HCT116 (cell line): ENCODE measurements around the gene BRMS1. TPM values are rescaled to one million over a fixed set of nuclear protein-coding genes. Genes with fewer than 3 reads are reported as not detected.

Source experiments
- ATAC-seq: fragments of 200-7000 bp; cut with Tn5 transposase; 2 replicates; pipeline ENCODE4 v1.9.1; 2020; ENCODE audit warnings: mild to moderate bottlenecking, moderate library complexity
- BruUV-seq: library from RNA; stranded (reverse); fragments of 400-500 nt; replicated peaks from 2 replicates; lab custom pipeline; 2021; lab: Mats Ljungman, UMichigan
- CTCF ChIA-PET: fragments of 300-600 bp; sonication (Branson Sonifier 250); formaldehyde crosslinking; loops from one replicate; lab custom pipeline; 2021; ENCODE audit warnings: antibody characterized with exemption; lab: Charles Lee
- POLR2A ChIA-PET: fragments of 300-600, 350-600 bp; sonication (Branson Sonifier 250); formaldehyde crosslinking; loops from one replicate; lab custom pipeline; 2021; ENCODE audit warnings: antibody characterized with exemption; lab: Charles Lee
- RAD21 ChIA-PET, 2 experiments: fragments of 300-600 bp; sonication (Branson Sonifier 250); formaldehyde crosslinking; loops; one replicate each; lab custom pipeline; 2023; ENCODE audit warnings: low total read pairs in 2 of 2; ENCODE audit not compliant: uncharacterized antibody in 2 of 2, unreplicated experiment in 2 of 2, low non-redundant PET in 1 of 2; lab: Charles Lee
- DNase-seq: peaks from one replicate; pipeline ENCODE4 v3.0.0-alpha.2; 2010; ENCODE audit warnings: low read depth, low spot score
- H2AFZ ChIP-seq: fragments of 200-600 bp; shearing (Covaris generic), sonication (generic); 2 replicates; pipeline ENCODE4 v1.6.1; 2017; ENCODE audit warnings: low read depth, mixed run types, mixed read lengths, antibody characterized with exemption, low read length; ENCODE audit not compliant: poor library complexity, severe bottlenecking
- H3K27ac ChIP-seq: 2 replicates; pipeline ENCODE4 v1.5.1; 2012; ENCODE audit warnings: low read depth, low read length
- H3K27me3 ChIP-seq: fragments of 200-600 bp; sonication (generic); 2 replicates; pipeline ENCODE4 v1.6.1; 2016; ENCODE audit warnings: mixed run types, low read length, mixed read lengths; ENCODE audit not compliant: insufficient read depth
- H3K36me3 ChIP-seq, 2 experiments: fragments of 200-500 bp in 1 of 2; fragments of 200-600 bp in 1 of 2; sonication (Bioruptor generic) in 1 of 2; sonication (generic) in 1 of 2; 2 replicates each; pipeline versions ENCODE4 v1.5.1 to v1.6.1; 2014 to 2016; ENCODE audit warnings: low read length in 2 of 2, inconsistent platforms in 1 of 2, mixed read lengths in 1 of 2, mixed run types in 1 of 2; ENCODE audit not compliant: insufficient read depth in 2 of 2, control insufficient read depth in 1 of 2
- H3K4me1 ChIP-seq, 2 experiments: fragments of 200-600 bp in 1 of 2; sonication (generic) in 1 of 2; 2 replicates each; pipeline versions ENCODE4 v1.5.1 to v1.6.1; 2012 to 2017; ENCODE audit warnings: low read length in 2 of 2, inconsistent platforms in 1 of 2, mild to moderate bottlenecking in 1 of 2, mixed read lengths in 1 of 2, mixed run types in 1 of 2, moderate library complexity in 1 of 2; ENCODE audit not compliant: insufficient read depth in 2 of 2, control insufficient read depth in 1 of 2
- H3K4me2 ChIP-seq: fragments of 200-600 bp; sonication (generic); 2 replicates; pipeline ENCODE4 v1.6.1; 2017; ENCODE audit warnings: mixed run types, low read length, mixed read lengths
- H3K4me3 ChIP-seq, 2 experiments: fragments of 200-600 bp in 1 of 2; sonication (generic) in 1 of 2; replicated peaks in 1 of 2; 2 replicates each; pipeline ENCODE4 v1.5.1; 2011 to 2016; ENCODE audit warnings: low read length in 2 of 2, control low read depth in 1 of 2, low read depth in 1 of 2, mild to moderate bottlenecking in 1 of 2, mixed read lengths in 1 of 2, mixed run types in 1 of 2
- H3K79me2 ChIP-seq: fragments of 200-600 bp; sonication (generic); 2 replicates; pipeline ENCODE4 v1.6.1; 2017; ENCODE audit warnings: mild to moderate bottlenecking, mixed run types, low read length, moderate library complexity, mixed read lengths; ENCODE audit not compliant: insufficient read depth
- H3K9ac ChIP-seq: fragments of 200-600 bp; sonication (generic); 2 replicates; pipeline ENCODE4 v1.6.1; 2016; ENCODE audit warnings: low read length, mixed read lengths
- H3K9me2 ChIP-seq: fragments of 200-600 bp; sonication (generic), shearing (Covaris generic); 2 replicates; pipeline ENCODE4 v1.6.1; 2017; ENCODE audit warnings: mixed run types, mild to moderate bottlenecking, moderate library complexity; ENCODE audit not compliant: insufficient read depth
- H3K9me3 ChIP-seq, 2 experiments: fragments of 200-500 bp in 1 of 2; fragments of 200-600 bp in 1 of 2; sonication (Bioruptor generic) in 1 of 2; sonication (generic) in 1 of 2; 2 replicates each; pipeline ENCODE4 v1.6.1; 2014 to 2017; ENCODE audit warnings: low read length in 2 of 2, mixed read lengths in 2 of 2, inconsistent platforms in 1 of 2, low read depth in 1 of 2, mild to moderate bottlenecking in 1 of 2, mixed run types in 1 of 2, moderate library complexity in 1 of 2; ENCODE audit not compliant: control insufficient read depth in 1 of 2, insufficient read depth in 1 of 2
- H4K20me1 ChIP-seq: fragments of 200-600 bp; sonication (generic), shearing (Covaris generic); 2 replicates; pipeline ENCODE4 v1.6.1; 2017; ENCODE audit warnings: mixed run types, mild to moderate bottlenecking, moderate library complexity; ENCODE audit not compliant: insufficient read depth
- CBX3 ChIP-seq: IDR thresholded peaks from 2 replicates; pipeline ENCODE4 v1.6.1; 2012; ENCODE audit warnings: low read depth
- CTCF ChIP-seq, 3 experiments: fragments of 200-600 bp in 1 of 3; sonication (generic) in 1 of 3; IDR thresholded peaks in 2 of 3; conservative IDR thresholded peaks in 1 of 3; 2 replicates each; pipeline ENCODE4 v1.5.1; 2012 to 2017; ENCODE audit warnings: low read depth in 2 of 3, low read length in 2 of 3, antibody characterized with exemption in 1 of 3, borderline replicate concordance in 1 of 3, control low read depth in 1 of 3, mild to moderate bottlenecking in 1 of 3, mixed read lengths in 1 of 3, mixed run types in 1 of 3, moderate library complexity in 1 of 3; ENCODE audit not compliant: insufficient read depth in 1 of 3
- FOSL1 ChIP-seq: IDR thresholded peaks from 2 replicates; pipeline ENCODE4 v1.6.1; 2012; ENCODE audit warnings: low read depth
- POLR2A ChIP-seq: IDR thresholded peaks from 2 replicates; pipeline ENCODE4 v1.7.0; 2011; ENCODE audit warnings: borderline replicate concordance; ENCODE audit not compliant: insufficient read depth, insufficient read length; ENCODE audit errors: extremely low read depth
- POLR2AphosphoS5 ChIP-seq: IDR thresholded peaks from 2 replicates; pipeline ENCODE4 v1.6.1; 2011; ENCODE audit warnings: mild to moderate bottlenecking, low read depth, low read length, moderate library complexity
- RAD21 ChIP-seq: IDR thresholded peaks from 2 replicates; pipeline ENCODE4 v1.6.1; 2012; ENCODE audit warnings: low read depth, mild to moderate bottlenecking
- SRF ChIP-seq: IDR thresholded peaks from 2 replicates; pipeline ENCODE4 v1.6.1; 2012; ENCODE audit warnings: low read depth
- TCF7L2 ChIP-seq: IDR thresholded peaks from 2 replicates; pipeline ENCODE4 v1.7.0; 2011; ENCODE audit warnings: borderline replicate concordance, inconsistent platforms; ENCODE audit not compliant: insufficient read depth, insufficient read length; ENCODE audit errors: extremely low read depth
- YY1 ChIP-seq: IDR thresholded peaks from 2 replicates; pipeline ENCODE4 v1.6.1; 2011; ENCODE audit warnings: low read length, low read depth, moderate library complexity, mild to moderate bottlenecking; ENCODE audit not compliant: insufficient replicate concordance; ENCODE audit errors: extremely low read depth
- ZFX ChIP-seq: fragments of 450-650 bp; IDR thresholded peaks from 2 replicates; pipeline ENCODE4 v1.6.1; 2017
- ZNF274 ChIP-seq: fragments of 200-500 bp; sonication (Bioruptor generic); IDR thresholded peaks from 2 replicates; pipeline ENCODE4 v1.6.1; 2014; ENCODE audit warnings: mild to moderate bottlenecking, low read depth, low read length, inconsistent platforms
- intact Hi-C: fragments of 100-400 bp; cut with micrococcal nuclease; formaldehyde crosslinking; loops from 2 replicates; pipeline ENCODE4 v1.10.0; 2022
- total RNA-seq: library from RNA; stranded (reverse); gene quantifications from one replicate; pipeline ENCODE4 v1.2.1, GENCODE V29; 2021; ENCODE audit not compliant: unreplicated experiment
- TF ChIP-seq, protein P1 (sequence below): IDR thresholded peaks from 2 replicates; pipeline ENCODE4 v1.6.1; 2012

Gene BRMS1
- total RNA-seq, 1 experiment from 2014 or later = 42.1 TPM

DNA sequence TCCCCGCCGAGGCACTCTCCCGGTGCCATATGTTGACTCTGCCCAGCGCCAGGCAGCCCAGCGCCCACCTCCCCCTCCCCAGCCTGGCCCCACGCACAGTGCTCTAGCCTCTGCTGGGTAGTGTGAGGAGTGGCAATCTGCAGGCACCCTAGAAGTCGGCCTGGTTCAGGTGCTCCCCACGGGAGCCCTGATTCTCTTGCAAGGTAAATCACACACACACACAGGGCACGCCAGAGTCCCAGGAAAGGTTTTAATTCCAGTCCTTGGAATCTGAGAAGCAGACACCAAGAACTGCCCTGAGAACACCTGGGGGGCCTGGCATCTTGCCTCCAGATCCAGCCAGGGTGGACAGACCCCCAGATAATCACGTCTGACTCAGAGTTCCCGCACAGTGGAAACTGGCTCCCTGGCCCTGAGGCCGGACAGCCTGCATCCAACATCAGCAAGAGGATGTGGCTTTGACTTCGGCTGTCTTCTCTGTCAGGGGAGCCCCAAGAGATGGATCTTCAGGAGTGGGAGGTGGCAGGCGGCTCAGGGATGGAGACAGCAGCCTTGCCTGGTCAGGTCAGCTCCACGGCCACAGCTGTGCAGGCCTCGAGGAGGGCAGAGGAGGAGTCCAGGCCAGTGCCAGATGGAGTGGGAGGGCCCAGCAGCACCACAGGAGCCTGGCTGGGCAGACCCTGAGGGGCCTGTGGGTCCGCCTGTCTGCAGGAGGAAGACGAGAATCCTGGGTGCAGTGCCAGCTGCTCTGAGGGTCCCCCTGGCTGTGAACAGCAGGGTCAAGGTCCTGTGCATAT is 7.6 kb downstream of the BRMS1 start:
- Histone ChIP-seq H3K9me3 (no peaks in the 10 kb centered on the region), H3K4me1 (peaks cover 16 to 36% of the 10 kb centered on the region in 2 experiments), H3K36me3 (peaks cover 14 to 20% of the 10 kb centered on the region in 2 experiments; a peak in 3 of 4 replicates), H3K4me3 (peak overlapping the region in 1 of 2 experiments; percentile 70; a peak in 1 of 4 replicates), H3K9me2 (no peaks in the 10 kb centered on the region), H3K79me2 (peaks cover 16% of the 10 kb centered on the region; the same call in 1 of the 2 replicates), H2AFZ (no peak overlapping the region), H3K4me2 (peak overlapping the region; percentile 95), H3K27me3 (no peaks in the 10 kb centered on the region), H3K27ac (peak overlapping the region; percentile 89), H3K9ac (peak overlapping the region; percentile 95), H4K20me1 (no peaks in the 10 kb centered on the region)
- intact Hi-C loops = loop anchor here (2.0 kb wide), 1 partner anchor 114 kb away; no protein-coding TSS in a partner anchor
- TF ChIP-seq RAD21 (no peak), CBX3 (no peak), SRF (no peak)
- RAD21 ChIA-PET = no interaction called here
- ATAC-seq (no peak), DNase-seq (no peak)
- CTCF ChIA-PET = interaction anchor here (0.7 to 2.3 kb wide), 2 partner anchors 25 to 51 kb away, joined by 3 to 11 read pairs; no protein-coding TSS in a partner anchor
- no TSS peak for BruUV-seq
- POLR2A ChIA-PET = no interaction called here

DNA sequence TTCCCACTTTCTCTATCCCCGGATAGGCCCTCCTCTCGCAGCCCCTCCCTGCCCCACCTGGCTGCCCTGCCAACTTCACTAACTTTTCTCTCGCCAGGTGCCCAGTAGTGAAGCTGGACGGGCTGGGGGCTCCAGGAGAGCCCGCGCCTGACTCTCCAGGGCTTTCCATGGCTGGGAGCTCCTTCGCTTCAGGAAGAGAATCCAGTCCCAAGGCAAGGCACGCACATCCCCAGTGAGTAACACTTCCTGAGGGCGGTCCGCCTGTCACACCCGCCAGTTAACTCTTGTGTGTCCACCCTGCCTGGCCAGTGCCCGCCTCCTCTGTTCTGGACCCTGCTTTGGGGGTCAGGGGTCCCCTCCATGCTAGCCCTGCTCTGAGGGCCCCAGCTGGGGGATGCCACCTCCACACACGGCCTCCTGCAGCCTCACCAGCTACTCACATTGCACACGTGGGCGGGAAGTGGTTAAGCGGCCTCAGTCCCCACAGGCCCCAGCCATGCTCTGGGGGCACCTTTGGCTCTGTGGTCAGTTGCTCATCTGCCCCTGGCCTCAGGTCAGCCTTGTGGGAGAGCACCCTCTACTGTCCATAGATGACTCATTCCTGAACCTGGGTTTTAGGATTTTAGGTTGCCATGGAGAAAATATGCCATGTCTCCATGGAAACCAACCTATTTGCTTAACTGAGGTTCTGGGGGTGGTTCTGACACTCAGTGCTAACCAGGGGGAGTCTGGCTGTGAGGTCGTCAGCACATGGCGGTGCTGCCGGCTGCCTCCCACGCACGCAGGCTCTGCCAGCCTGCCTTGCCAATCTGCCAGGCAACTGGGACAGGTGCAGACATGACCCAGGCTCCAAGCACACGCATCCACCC is 8.4 kb downstream of the BRMS1 start, which contains the start of gene RIN1:
Gene RIN1 (minus strand): TSS at position 201 of the 869 bp plus-strand sequence. CDS start 32 bp downstream, at position 169.
- H3K9me2 ChIP-seq = no peaks in the 10 kb centered on the region
- DNase-seq (peak; percentile 82), ATAC-seq (peak; percentile 82)
- no TSS peak for BruUV-seq
- ChIA-PET RAD21 (interaction anchor here (2.0 to 2.2 kb wide), 2 partner anchors 24 to 25 kb away, joined by 12 to 17 read pairs; no protein-coding TSS in a partner anchor), CTCF (interaction anchor here (0.8 to 2.6 kb wide), 4 partner anchors 14 to 53 kb away, joined by 3 to 19 read pairs (median 6); partner anchors contain the start of gene YIF1A), POLR2A (interaction anchor here (2.0 to 2.3 kb wide), 2 partner anchors 8 to 24 kb away, joined by 7 to 16 read pairs; partner anchors contain the start of gene BRMS1)
- peak within 1 kb of the TSS; percentile 95 for H3K9ac ChIP-seq
- TF ChIP-seq POLR2AphosphoS5 (peak; percentile 83), TCF7L2 (no peak), FOSL1 (no peak), ZFX (peak; percentile 35; the same call in 1 of the 2 replicates), CTCF (IDR thresholded peaks at IDR 0.05 in 2 of 3, conservative IDR thresholded peaks at IDR 0.05 in 1 of 3; ENCODE audit: borderline replicate concordance in 1 of 3, insufficient read depth in 1 of 3, low read depth in 2 of 3, low read length in 2 of 3) (peak in 2 of 3 experiments; percentile 5 to 24; a peak in 2 of 6 replicates), POLR2A (peak; percentile 56), ZNF274 (no peak), YY1 (no peak)
- TF ChIP-seq, protein P1, sequence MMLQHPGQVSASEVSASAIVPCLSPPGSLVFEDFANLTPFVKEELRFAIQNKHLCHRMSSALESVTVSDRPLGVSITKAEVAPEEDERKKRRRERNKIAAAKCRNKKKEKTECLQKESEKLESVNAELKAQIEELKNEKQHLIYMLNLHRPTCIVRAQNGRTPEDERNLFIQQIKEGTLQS = no peak
- H3K9me3 ChIP-seq = no peaks in the 10 kb centered on the region
- no peaks in the 10 kb centered on the region for H3K27me3 ChIP-seq
- peaks cover 16% of the 10 kb centered on the region; the same call in 1 of the 2 replicates for H3K79me2 ChIP-seq
- peaks cover 16 to 36% of the 10 kb centered on the region in 2 experiments for H3K4me1 ChIP-seq
- H3K4me2 ChIP-seq = peak within 1 kb of the TSS; percentile 95
- peak within 1 kb of the TSS; percentile 70 to 77 for H3K4me3 ChIP-seq
- H4K20me1 ChIP-seq = no peaks in the 10 kb centered on the region
- peak within 1 kb of the TSS; percentile 89 for H3K27ac ChIP-seq
- peaks cover 10 to 23% of the 10 kb centered on the region in 2 experiments; a peak in 3 of 4 replicates for H3K36me3 ChIP-seq
- intact Hi-C loops = loop anchor here (1.0 to 2.0 kb wide), 2 partner anchors 24 to 114 kb away; no protein-coding TSS in a partner anchor
- no peak within 1 kb of the TSS for H2AFZ ChIP-seq
